ENCODE data around the gene RPA3.
"Not testable (repeated sequence)": the region's sequence is repeated elsewhere in the genome, so short reads cannot be mapped to it uniquely, and the experiment has no call there.

RPA3 gene

GRCh38 chr7:7664291-7664690, 54.1 kb downstream of the RPA3 start:
- no peak for DNase-seq (ENCODE audit: low spot score)
- H2BK15ac ChIP-seq (ENCODE audit: low read length), result no peak overlapping the region
- H3K23ac ChIP-seq (ENCODE audit: low read depth, low read length, poor library complexity), result no peak overlapping the region
- no peak overlapping the region for H3K4me3 ChIP-seq (ENCODE audit: low read length in 2 of 2)
- no peak overlapping the region for H3K4ac ChIP-seq (ENCODE audit: low read length)
- no peak overlapping the region for H2BK12ac ChIP-seq (ENCODE audit: low read length)
- no peaks in the 10 kb centered on the region for H3K79me1 ChIP-seq (ENCODE audit: low read depth, low read length)
- no peaks in the 10 kb centered on the region for H3K27me3 ChIP-seq (ENCODE audit: control insufficient read depth in 3 of 3, insufficient read depth in 3 of 3, low read depth in 1 of 3, low read length in 3 of 3)
- H4K8ac ChIP-seq (ENCODE audit: low read depth, low read length), result no peak overlapping the region
- H4K91ac ChIP-seq (ENCODE audit: low read depth, low read length, poor library complexity), result no peak overlapping the region
- H3K9ac ChIP-seq (ENCODE audit: low read depth, low read length, poor library complexity), result no peak overlapping the region
- peaks cover 0 to 2% of the 10 kb centered on the region in 2 donors for H3K4me1 ChIP-seq (ENCODE audit: control insufficient read depth in 2 of 2, insufficient read depth in 1 of 2, low read depth in 1 of 2, low read length in 2 of 2)
- no peak overlapping the region for H3K14ac ChIP-seq (ENCODE audit: low read length)
- 100% methylated on average over 1 of the region's 3 CpGs; no CpG with 5 or more reads in 1 of the 2 donors for WGBS, 2 donors (ENCODE audit: extremely low coverage in 2 of 2, insufficient read length in 2 of 2, insufficient replicate concordance in 1 of 2)
- no peak overlapping the region for H2AFZ ChIP-seq (ENCODE audit: low read length)
- H2BK5ac ChIP-seq (ENCODE audit: low read length), result no peak overlapping the region
- H3K9me3 ChIP-seq (replicated peaks in 1 of 2; ENCODE audit: control insufficient read depth in 2 of 2, insufficient read depth in 1 of 2, low read depth in 1 of 2, low read length in 2 of 2), result no peaks in the 10 kb centered on the region
- H2AK5ac ChIP-seq (ENCODE audit: low read depth, low read length), result no peak overlapping the region
- no peak overlapping the region for H3K18ac ChIP-seq (ENCODE audit: low read length)
- no peak overlapping the region for H3K4me2 ChIP-seq (ENCODE audit: insufficient read depth, low read length, poor library complexity, severe bottlenecking)
- no peak overlapping the region for H3K27ac ChIP-seq (replicated peaks; ENCODE audit: low read length)
- H2BK120ac ChIP-seq (ENCODE audit: low read depth, low read length), result no peak overlapping the region
- H3K36me3 ChIP-seq (replicated peaks in 1 of 2; ENCODE audit: control insufficient read depth in 2 of 2, insufficient read depth in 2 of 2, low read length in 2 of 2), result no peaks in the 10 kb centered on the region

- Histone ChIP-seq H3K23ac (ENCODE audit: low read depth, low read length, poor library complexity) (no peak overlapping the region), H2BK12ac (ENCODE audit: low read length) (no peak overlapping the region), H2BK120ac (ENCODE audit: low read depth, low read length) (no peak overlapping the region), H2BK15ac (ENCODE audit: low read length) (no peak overlapping the region), H3K9me3 (replicated peaks in 1 of 2; ENCODE audit: control insufficient read depth in 2 of 2, insufficient read depth in 1 of 2, low read depth in 1 of 2, low read length in 2 of 2) (no peaks in the 10 kb centered on the region), H3K9ac (ENCODE audit: low read depth, low read length, poor library complexity) (no peak overlapping the region), H3K4me3 (ENCODE audit: low read length in 2 of 2) (no peak overlapping the region), H3K4me1 (ENCODE audit: control insufficient read depth in 2 of 2, insufficient read depth in 1 of 2, low read depth in 1 of 2, low read length in 2 of 2) (peaks cover 0 to 2% of the 10 kb centered on the region in 2 donors), H3K14ac (ENCODE audit: low read length) (no peak overlapping the region), H2AK5ac (ENCODE audit: low read depth, low read length) (no peak overlapping the region), H4K8ac (ENCODE audit: low read depth, low read length) (no peak overlapping the region), H3K36me3 (replicated peaks in 1 of 2; ENCODE audit: control insufficient read depth in 2 of 2, insufficient read depth in 2 of 2, low read length in 2 of 2) (no peaks in the 10 kb centered on the region), H4K91ac (ENCODE audit: low read depth, low read length, poor library complexity) (no peak overlapping the region), H3K4ac (ENCODE audit: low read length) (no peak overlapping the region), H3K18ac (ENCODE audit: low read length) (peak overlapping the region; percentile 20), H2BK5ac (ENCODE audit: low read length) (no peak overlapping the region), H3K79me1 (ENCODE audit: low read depth, low read length) (no peaks in the 10 kb centered on the region), H3K4me2 (ENCODE audit: insufficient read depth, low read length, poor library complexity, severe bottlenecking) (no peak overlapping the region), H2AFZ (ENCODE audit: low read length) (no peak overlapping the region), H3K27me3 (ENCODE audit: control insufficient read depth in 3 of 3, insufficient read depth in 3 of 3, low read depth in 1 of 3, low read length in 3 of 3) (no peaks in the 10 kb centered on the region), H3K27ac (replicated peaks; ENCODE audit: low read length) (no peak overlapping the region)
- no peak for DNase-seq (ENCODE audit: low spot score)
- WGBS, 2 donors (ENCODE audit: extremely low coverage in 2 of 2, insufficient read length in 2 of 2, insufficient replicate concordance in 1 of 2), result no CpG with 5 or more reads among the region's 6 CpGs
These were observed 55.9 kb downstream of the RPA3 start for GRCh38 chr7:7662527-7662926.

GRCh38 chr7:7656459-7656858, 61.9 kb downstream of the RPA3 start:
- not testable (repeated sequence) for H3K18ac ChIP-seq (ENCODE audit: low read length); H2BK12ac ChIP-seq (ENCODE audit: low read length); H3K27me3 ChIP-seq (ENCODE audit: control insufficient read depth in 3 of 3, insufficient read depth in 3 of 3, low read depth in 1 of 3, low read length in 3 of 3); H2AFZ ChIP-seq (ENCODE audit: low read length); H4K8ac ChIP-seq (ENCODE audit: low read depth, low read length); H3K4me2 ChIP-seq (ENCODE audit: insufficient read depth, low read length, poor library complexity, severe bottlenecking); H3K4me1 ChIP-seq (ENCODE audit: control insufficient read depth in 2 of 2, insufficient read depth in 1 of 2, low read depth in 1 of 2, low read length in 2 of 2); H3K4me3 ChIP-seq (ENCODE audit: low read length in 2 of 2); H2BK15ac ChIP-seq (ENCODE audit: low read length); H3K36me3 ChIP-seq (replicated peaks in 1 of 2; ENCODE audit: control insufficient read depth in 2 of 2, insufficient read depth in 2 of 2, low read length in 2 of 2); H4K91ac ChIP-seq (ENCODE audit: low read depth, low read length, poor library complexity); H2BK5ac ChIP-seq (ENCODE audit: low read length); H3K9me3 ChIP-seq (replicated peaks in 1 of 2; ENCODE audit: control insufficient read depth in 2 of 2, insufficient read depth in 1 of 2, low read depth in 1 of 2, low read length in 2 of 2); H3K79me1 ChIP-seq (ENCODE audit: low read depth, low read length); H2BK120ac ChIP-seq (ENCODE audit: low read depth, low read length); H3K23ac ChIP-seq (ENCODE audit: low read depth, low read length, poor library complexity); H3K9ac ChIP-seq (ENCODE audit: low read depth, low read length, poor library complexity); DNase-seq (ENCODE audit: low spot score); H3K27ac ChIP-seq (replicated peaks; ENCODE audit: low read length); H2AK5ac ChIP-seq (ENCODE audit: low read depth, low read length); H3K14ac ChIP-seq (ENCODE audit: low read length); H3K4ac ChIP-seq (ENCODE audit: low read length)
- WGBS, 2 donors (ENCODE audit: extremely low coverage in 2 of 2, insufficient read length in 2 of 2, insufficient replicate concordance in 1 of 2), result no CpG with 5 or more reads among the region's 3 CpGs

- Histone ChIP-seq H2BK12ac (ENCODE audit: low read length) (no peak overlapping the region), H3K14ac (ENCODE audit: low read length) (no peak overlapping the region), H2AFZ (ENCODE audit: low read length) (no peak overlapping the region), H3K27me3 (ENCODE audit: control insufficient read depth in 3 of 3, insufficient read depth in 3 of 3, low read depth in 1 of 3, low read length in 3 of 3) (no peaks in the 10 kb centered on the region), H3K18ac (ENCODE audit: low read length) (no peak overlapping the region), H3K9me3 (replicated peaks in 1 of 2; ENCODE audit: control insufficient read depth in 2 of 2, insufficient read depth in 1 of 2, low read depth in 1 of 2, low read length in 2 of 2) (no peaks in the 10 kb centered on the region), H2BK120ac (ENCODE audit: low read depth, low read length) (no peak overlapping the region), H2AK5ac (ENCODE audit: low read depth, low read length) (no peak overlapping the region), H3K4me3 (ENCODE audit: low read length in 2 of 2) (no peak overlapping the region), H3K36me3 (replicated peaks in 1 of 2; ENCODE audit: control insufficient read depth in 2 of 2, insufficient read depth in 2 of 2, low read length in 2 of 2) (no peaks in the 10 kb centered on the region), H3K9ac (ENCODE audit: low read depth, low read length, poor library complexity) (no peak overlapping the region), H3K4ac (ENCODE audit: low read length) (no peak overlapping the region), H3K23ac (ENCODE audit: low read depth, low read length, poor library complexity) (no peak overlapping the region), H4K8ac (ENCODE audit: low read depth, low read length) (no peak overlapping the region), H2BK15ac (ENCODE audit: low read length) (no peak overlapping the region), H3K4me2 (ENCODE audit: insufficient read depth, low read length, poor library complexity, severe bottlenecking) (no peak overlapping the region), H4K91ac (ENCODE audit: low read depth, low read length, poor library complexity) (no peak overlapping the region), H3K4me1 (ENCODE audit: control insufficient read depth in 2 of 2, insufficient read depth in 1 of 2, low read depth in 1 of 2, low read length in 2 of 2) (peaks cover 0 to 2% of the 10 kb centered on the region in 2 donors), H3K79me1 (ENCODE audit: low read depth, low read length) (no peaks in the 10 kb centered on the region), H3K27ac (replicated peaks; ENCODE audit: low read length) (no peak overlapping the region), H2BK5ac (ENCODE audit: low read length) (no peak overlapping the region)
- 100% methylated on average over 1 of the region's 4 CpGs; no CpG with 5 or more reads in 1 of the 2 donors for WGBS, 2 donors (ENCODE audit: extremely low coverage in 2 of 2, insufficient read length in 2 of 2, insufficient replicate concordance in 1 of 2)
- DNase-seq (ENCODE audit: low spot score), result no peak
These were observed 63.3 kb downstream of the RPA3 start for GRCh38 chr7:7654964-7655715.

Data from neuronal stem cell (in vitro differentiated cells).